Sigmoid colon (tissue), 4 donors: ENCODE results near the gene ERCC3.

Experiments
- CTCF ChIP-seq, 4 experiments: fragments of 450-650 bp in 3 of 4; fragments of 200-600 bp in 1 of 4; IDR thresholded peaks; one replicate each; pipeline ENCODE4 v1.5.1; 2016 to 2019; ENCODE audit warnings: antibody characterized with exemption in 4 of 4, mild to moderate bottlenecking in 3 of 4, moderate library complexity in 2 of 4
- POLR2A ChIP-seq, 2 donors: fragments of 450-650 bp; IDR thresholded peaks; one replicate each; pipeline ENCODE4 v1.6.1; 2016; ENCODE audit warnings: antibody characterized with exemption in 2 of 2, mild to moderate bottlenecking in 2 of 2, moderate library complexity in 2 of 2
- POLR2AphosphoS5 ChIP-seq, 4 donors: sonication (generic); formaldehyde crosslinking; IDR thresholded peaks; one replicate each; pipeline ENCODE4 v1.6.1; 2017; ENCODE audit warnings: antibody characterized with exemption in 4 of 4

GRCh38 chr2:127216095-127216494 is 77.8 kb downstream of the ERCC3 start:
- TF ChIP-seq POLR2AphosphoS5 (IDR thresholded peaks at IDR 0.05) (no peak), CTCF (IDR thresholded peaks at IDR 0.05) (no peak), POLR2A (IDR thresholded peaks at IDR 0.05) (no peak)
